GM04504 (cell line): ENCODE results near the gene ZCCHC10.
"Not testable (repeated sequence)": the region's sequence is repeated elsewhere in the genome, so short reads cannot be mapped to it uniquely, and the experiment has no call there.

Experiments used
- DNase-seq: peaks from one replicate; pipeline ENCODE4 v3.0.0-alpha.2; 2012; ENCODE audit warnings: low read depth

The ZCCHC10 gene

GRCh38 chr5:133025804-133026663 lies at the start of gene ZCCHC10:
Gene ZCCHC10 (minus strand): TSS chr5:133026549. CDS start chr5:133026537, 12 bp downstream.
- DNase-seq: peak; percentile 77

DNA sequence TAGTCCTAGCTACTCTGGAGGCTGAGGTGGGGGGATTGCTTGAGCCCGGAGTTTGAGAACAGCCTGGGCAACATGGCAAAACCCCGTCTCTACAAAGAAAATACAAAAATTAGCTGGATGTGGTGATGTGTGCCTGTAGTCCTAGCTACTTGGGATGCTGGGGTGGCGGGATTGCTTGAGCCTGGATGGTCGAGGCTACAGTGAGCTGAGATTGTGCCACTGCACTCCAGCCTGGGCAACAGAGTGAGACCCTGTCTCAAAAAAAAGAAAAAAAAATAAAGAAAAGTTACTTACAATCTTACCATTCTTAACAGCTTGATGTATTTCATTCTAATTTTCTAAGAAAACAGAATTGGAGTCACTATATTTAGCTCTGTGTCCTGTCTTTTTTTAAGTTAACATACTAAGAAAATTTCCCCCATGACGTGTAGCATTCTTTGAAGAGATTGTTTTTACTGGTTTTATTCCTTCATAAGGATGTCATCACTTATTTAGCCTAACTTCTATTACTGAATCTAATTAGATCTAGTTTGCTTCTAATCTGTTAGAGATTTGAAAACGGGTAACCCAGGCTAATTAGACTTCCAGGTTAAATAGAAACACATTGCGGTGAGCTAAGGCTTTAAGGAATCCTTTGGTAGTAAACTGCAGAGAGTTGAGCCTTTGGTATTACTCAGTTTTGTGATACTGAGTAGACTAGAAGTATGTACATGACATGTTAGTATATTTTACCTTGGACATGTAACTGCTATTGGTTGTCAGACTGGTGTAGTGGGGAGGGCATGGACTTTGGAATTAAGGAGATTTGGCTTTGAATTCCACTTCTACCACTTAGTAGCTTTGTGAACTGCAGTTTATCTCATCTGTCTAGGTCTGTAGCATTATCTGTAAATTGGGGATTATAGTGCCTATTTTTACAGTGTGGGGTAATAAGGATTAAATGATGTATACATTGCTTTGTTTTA lies 49.5 kb upstream of the ZCCHC10 start:
- peak; percentile 28 for DNase-seq

GRCh38 chr5:133072021-133072420 lies 45.7 kb upstream of the ZCCHC10 start:
- DNase-seq: no peak

DNA sequence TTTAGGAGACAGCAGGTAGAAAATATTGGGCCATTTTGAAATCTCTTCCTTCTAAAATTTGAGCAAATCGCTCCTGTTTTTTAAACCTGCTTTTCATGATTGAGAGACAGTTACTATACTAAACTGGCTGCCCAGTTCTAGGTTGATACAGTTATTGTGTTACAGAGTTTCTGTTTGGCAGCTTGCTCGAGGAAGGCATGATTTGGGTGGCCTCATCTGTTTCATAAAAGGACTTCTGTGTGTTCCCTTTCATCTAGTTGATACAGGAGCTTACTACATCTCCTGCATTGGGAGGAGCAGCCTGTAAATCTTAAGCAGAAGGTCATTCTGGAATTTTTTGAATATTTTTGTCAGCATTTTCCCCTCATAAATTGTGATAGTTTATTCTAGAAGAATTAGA lies 39.7 kb upstream of the ZCCHC10 start:
- DNase-seq: no peak

GRCh38 chr5:133065471-133065870 lies 39.1 kb upstream of the ZCCHC10 start:
- DNase-seq: no peak

DNA sequence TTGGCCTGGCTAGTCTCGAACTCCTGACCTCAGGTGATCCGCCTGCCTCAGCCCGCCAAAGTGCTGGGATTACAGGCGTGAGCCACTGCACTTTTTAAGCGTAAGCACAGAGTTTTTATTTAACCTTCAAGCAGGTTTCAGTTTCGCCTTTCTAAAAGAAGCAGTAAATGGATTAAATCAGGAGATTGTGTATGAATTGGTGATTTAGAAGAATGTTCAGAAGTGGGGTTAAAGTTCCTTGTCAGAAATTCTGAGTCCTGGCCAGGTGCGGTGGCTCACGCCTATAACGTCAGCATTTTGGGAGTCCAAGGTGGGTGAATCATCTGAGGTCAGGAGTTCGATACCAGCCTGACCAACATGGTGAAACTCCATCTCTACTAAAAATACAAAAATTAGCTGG lies 37.6 kb upstream of the ZCCHC10 start:
- DNase-seq: no peak

DNA sequence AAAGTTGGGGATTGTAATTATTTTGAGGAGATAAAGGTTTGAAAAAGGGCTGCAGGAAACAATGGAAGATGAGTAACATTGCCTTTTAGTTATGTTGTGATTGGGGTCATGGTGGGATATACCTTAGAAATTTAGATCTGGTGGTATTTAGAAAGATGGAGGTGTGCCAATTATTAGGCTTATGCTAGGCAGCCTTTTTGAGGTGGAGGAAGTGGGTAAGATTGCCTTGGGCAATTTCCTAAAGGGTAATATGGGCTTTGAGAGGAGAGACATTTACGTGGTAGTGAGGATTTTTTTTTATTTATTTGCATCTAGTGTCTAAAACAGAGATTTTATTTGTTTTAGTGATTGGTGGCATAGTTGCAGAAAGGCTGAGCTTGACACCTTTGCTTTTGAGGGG lies 35.9 kb upstream of the ZCCHC10 start:
- DNase-seq: no peak

DNA sequence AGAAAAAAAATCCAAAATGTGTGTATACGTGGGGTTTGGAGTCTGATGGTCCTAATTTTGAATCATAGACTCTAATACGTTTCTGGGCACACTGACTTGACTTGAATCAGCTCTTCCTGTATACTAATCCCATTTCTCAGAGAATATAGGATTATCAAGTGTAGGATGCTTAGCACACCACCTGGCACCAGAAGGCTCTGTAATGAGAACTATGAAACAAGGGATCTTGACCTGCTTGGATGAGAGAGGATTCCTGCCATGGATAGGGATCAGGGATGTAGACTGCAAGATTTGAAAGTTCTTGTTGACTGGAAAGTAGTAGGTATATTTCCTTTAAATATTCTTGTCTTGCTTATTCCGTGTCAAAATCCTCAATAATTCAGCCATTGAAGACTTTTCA lies 33.3 kb upstream of the ZCCHC10 start:
- DNase-seq: no peak

GRCh38 chr5:133056891-133057290 lies 30.5 kb upstream of the ZCCHC10 start:
- no peak for DNase-seq

DNA sequence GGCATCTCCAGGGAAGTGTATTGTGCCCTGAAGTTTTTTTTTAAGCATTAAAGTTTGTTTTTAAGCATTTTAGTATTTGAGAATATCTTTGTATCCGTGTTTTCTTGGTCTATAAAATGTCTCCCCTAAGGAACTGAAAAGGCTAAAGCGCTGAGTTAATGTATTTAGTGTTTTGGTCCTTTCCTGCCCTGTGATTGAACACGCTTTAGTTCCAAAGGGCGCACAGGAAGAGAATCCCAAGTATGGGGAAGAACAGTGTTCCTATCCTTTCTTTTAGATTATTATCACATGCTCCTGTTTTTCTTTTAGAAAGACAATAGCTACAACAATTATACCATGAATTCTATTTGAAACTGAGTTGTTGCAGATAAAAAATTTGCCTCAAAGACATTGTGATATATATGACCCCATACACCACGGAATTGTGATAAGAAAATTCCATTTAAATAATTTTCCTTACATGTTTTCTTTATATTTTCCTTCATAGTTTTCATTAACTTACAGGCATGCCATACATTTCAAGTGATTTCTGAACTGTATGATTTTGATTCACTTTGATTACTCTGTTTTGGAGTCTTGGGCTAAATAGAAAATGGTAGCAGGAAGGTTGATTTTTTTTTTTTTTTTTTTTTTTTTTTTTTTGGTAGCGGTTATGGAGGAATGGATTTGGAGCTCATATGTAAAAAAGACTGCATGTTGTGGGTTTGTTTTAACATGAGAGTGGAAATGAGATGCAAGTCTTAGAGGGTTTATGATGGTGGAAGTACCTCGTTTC lies 28.5 kb upstream of the ZCCHC10 start:
- no peak for DNase-seq

- no peak for DNase-seq
Measured at GRCh38 chr5:133053448-133053847, 27.1 kb upstream of the ZCCHC10 start.

DNA sequence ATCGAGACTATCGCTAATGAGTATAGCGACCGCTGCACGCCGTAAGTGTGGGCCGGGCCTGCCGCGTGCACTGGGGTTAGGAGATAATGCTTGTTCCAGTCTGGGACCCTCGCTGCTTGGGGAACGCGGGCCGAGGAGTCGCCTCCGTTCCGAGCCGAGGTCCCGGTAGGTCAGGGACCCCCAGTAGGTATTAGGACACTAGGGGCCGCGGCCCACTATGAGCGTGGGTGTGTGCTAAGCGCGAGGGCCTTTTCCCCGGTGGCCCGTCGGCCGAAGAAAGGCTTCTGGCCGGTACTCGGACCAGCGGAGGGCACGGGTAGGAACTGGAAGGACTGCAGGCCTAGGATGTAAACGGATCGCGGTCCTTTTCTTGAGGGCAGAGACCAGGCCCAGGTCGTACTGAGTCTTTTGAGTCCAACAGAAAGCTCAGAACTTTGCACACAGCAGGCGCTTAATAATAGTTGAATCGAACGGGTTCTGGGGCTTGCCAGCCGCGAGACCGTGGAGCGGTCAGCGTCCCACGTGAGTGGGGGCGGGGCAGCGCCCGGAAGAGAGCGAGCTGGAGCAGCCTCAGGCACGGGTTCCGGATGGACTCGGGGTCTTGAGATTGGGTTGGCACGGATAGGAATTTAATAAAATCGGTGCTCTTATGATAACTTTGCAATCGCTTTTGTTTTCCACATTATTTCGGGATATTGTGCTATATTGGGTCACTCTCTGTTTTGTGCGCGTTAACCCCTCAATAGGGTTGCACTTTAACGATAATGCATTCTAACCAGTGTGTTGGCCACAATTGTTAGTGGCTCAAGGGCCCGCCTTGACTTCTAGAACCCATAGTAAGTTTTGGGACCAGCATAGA lies 26.2 kb upstream of the ZCCHC10 start:
- DNase-seq: no peak

DNA sequence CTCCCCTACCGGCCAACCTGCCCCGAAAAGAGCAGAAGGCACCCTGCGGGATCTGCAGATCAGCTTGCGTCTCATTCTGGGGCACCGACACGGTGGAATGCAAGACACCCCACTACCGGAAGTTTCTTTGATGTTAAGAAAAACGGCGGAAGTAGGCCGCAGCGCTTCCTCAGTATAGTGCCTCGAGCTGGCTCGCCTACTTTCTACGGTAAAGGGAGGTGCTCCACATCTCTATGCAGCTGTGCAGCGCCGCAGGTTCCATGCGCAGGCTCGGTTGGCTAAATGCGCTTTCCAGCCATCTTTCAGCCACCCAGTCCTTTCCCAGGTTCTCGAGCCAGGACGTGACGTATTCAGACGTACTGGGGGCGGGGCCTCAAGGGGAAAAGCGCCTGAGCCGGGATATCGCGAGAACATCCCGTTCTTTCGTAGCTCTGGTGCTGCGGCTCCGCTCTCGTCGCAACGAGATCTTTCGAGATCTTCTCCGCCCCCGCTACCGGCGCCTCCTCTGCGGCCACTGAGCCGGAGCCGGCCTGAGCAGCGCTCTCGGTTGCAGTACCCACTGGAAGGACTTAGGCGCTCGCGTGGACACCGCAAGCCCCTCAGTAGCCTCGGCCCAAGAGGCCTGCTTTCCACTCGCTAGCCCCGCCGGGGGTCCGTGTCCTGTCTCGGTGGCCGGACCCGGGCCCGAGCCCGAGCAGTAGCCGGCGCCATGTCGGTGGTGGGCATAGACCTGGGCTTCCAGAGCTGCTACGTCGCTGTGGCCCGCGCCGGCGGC lies 25.4 kb upstream of the ZCCHC10 start, which contains the start of gene HSPA4:
TSS of gene HSPA4 (plus strand) at position 472 of the 775 bp plus-strand sequence. CDS start at position 710, 238 bp downstream.
- DNase-seq: peak; percentile 98

- DNase-seq: no peak
Measured at GRCh38 chr5:133051061-133051541, 24.8 kb upstream of the ZCCHC10 start.

DNA sequence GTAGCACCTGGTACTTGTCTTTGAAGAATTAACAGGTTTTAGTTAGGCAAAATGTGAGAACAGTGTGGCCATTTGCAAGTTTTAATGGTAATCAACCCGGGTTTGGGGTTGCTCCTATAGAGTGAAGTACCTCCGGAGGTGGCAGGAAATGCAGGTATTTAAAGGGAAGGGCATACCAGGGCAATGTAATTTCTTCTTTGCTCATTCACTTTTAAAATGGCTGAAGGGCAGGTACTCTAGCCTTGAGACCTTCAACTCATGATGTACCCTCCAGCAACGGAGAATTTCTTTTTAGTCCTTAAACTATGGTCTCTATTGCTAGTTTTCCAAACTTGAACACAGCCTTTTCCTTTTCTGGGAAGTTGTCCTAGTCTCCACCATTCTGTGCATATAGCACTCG lies 24.2 kb upstream of the ZCCHC10 start:
- DNase-seq: no peak

DNA sequence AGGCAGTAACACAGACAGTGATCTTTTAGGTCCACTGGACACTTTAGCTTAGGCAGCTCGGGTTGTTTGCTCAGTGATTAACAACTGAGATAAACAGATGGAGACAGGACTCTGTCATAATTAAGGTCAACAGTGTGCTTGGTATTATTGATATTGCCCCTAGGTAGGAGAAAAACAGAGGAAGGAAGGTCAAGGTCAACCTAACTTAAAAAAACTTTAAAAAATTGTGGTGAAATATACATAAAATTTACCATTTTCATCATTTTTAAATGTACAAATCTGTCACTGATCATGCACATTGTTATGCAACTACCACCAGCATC lies 23.3 kb upstream of the ZCCHC10 start:
- DNase-seq: no peak

DNA sequence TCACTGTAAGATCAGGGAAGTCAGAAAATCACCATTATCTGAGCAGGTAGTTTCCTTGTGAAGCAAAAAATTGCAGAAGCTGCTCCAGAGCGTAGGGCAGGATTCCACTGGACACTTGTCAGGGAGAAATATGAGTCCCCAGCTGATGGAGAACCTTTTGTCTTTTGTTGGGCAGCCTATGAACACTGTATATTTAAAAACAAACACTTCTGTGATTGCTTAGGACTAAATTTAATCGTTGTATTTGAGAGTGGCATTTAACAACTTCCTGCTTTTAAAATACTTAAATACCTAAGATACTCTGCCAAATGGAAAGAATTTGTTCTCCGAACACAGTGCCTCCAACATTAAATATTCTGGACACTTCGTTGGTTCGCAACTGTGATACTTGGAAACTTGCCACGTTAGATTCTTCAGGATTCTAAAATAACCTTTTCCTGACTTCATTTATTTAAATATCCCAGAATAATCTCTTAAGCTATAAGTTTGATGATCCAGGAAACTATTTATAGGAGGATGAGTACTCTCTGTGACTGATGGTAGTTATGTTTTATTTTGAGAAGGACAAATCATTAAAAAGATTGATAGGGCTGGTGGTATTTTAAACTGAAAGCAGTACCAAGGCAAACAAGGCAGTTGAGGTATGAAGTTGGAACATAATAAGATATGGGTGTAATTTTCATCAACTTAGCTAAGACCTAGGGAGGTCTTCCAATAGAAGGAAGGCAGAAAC lies 22.8 kb upstream of the ZCCHC10 start:
- DNase-seq: no peak

GRCh38 chr5:133047404-133047803 lies 21.1 kb upstream of the ZCCHC10 start:
- no peak for DNase-seq

DNA sequence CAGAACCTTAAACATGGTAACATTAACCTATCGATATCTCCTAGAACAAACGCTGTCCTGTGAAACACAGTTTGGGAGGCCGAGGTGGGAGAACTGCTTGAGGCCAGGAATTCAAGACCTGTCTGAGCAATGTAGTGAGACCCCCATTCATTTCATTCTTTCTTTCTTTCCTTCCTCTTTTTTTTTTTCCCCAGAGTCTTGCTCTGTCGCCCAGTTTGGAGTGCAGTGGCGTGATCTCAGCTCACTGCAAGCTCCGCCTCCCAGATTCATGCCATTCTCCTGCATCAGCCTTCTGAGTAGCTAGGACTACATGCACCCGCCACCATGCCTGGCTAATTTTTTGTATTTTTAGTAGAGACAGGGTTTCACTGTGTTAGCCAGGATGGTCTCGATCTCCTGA lies 20.2 kb upstream of the ZCCHC10 start:
- not testable (repeated sequence) for DNase-seq
